ENCODE data around the gene DNAJC4. TPM values are rescaled to one million over a fixed set of nuclear protein-coding genes. Genes with fewer than 3 reads are reported as not detected.

Gene DNAJC4
- total and polyA plus RNA-seq, 9 of the 15 experiments (the other 6 are each of a cell fraction or from before 2014, with no cell fraction given), result 4.0 to 32.6 (median 19.9) TPM

- no peak for TF ChIP-seq CBX8 (IDR thresholded peaks at IDR 0.05; ENCODE audit: borderline replicate concordance, extremely low read depth, low read depth, low read length, poor library complexity, severe bottlenecking)
- TF ChIP-seq FOXJ2 (tag; IDR thresholded peaks at IDR 0.05), result no peak
- TF ChIP-seq TRIM24 (IDR thresholded peaks at IDR 0.05), result no peak
- no peak for TF ChIP-seq ZNF764 (CRISPR knock-in tag; IDR thresholded peaks at IDR 0.05; ENCODE audit: low read depth)
- TF ChIP-seq NFXL1 (CRISPR knock-in tag; IDR thresholded peaks at IDR 0.05), result no peak
- TF ChIP-seq SLC30A9 (CRISPR knock-in tag; IDR thresholded peaks at IDR 0.05), result no peak
- TF ChIP-seq NCOA1 (IDR thresholded peaks at IDR 0.05; ENCODE audit: low read depth), result no peak
- peak; percentile 22; the same call in 1 of the 2 replicates for TF ChIP-seq FOXK1 (CRISPR knock-in tag; IDR thresholded peaks at IDR 0.05; ENCODE audit: borderline replicate concordance)
- TF ChIP-seq PTRF (tag; IDR thresholded peaks at IDR 0.05), result no peak
- no peak for TF ChIP-seq RUNX1 (IDR thresholded peaks at IDR 0.05; ENCODE audit: low read depth)
- TF ChIP-seq ZNF778 (CRISPR knock-in tag; IDR thresholded peaks at IDR 0.05), result no peak
- no peak for TF ChIP-seq CREBBP (IDR thresholded peaks at IDR 0.05; ENCODE audit: low read depth, low read length)
- no peak for TF ChIP-seq ZBTB8A (IDR thresholded peaks at IDR 0.05; ENCODE audit: partially characterized antibody)
- no peak for TF ChIP-seq TEAD2 (tag; IDR thresholded peaks at IDR 0.05)
- TF ChIP-seq DIDO1 (tag; IDR thresholded peaks at IDR 0.05; ENCODE audit: low read depth), result no peak
- no peak for TF ChIP-seq CEBPZ (IDR thresholded peaks at IDR 0.05; ENCODE audit: borderline replicate concordance, low read depth, low read length)
- 0 out of 2 replicates have a peak, but pooled peaks have one; percentile 71 for TF ChIP-seq ZBED1 (IDR thresholded peaks at IDR 0.05)
- TF ChIP-seq HIVEP1 (CRISPR knock-in tag; IDR thresholded peaks at IDR 0.05), result peak; percentile 88; the same call in 1 of the 2 replicates
- peak; percentile 100 for TF ChIP-seq RBFOX2 (IDR thresholded peaks at IDR 0.05; ENCODE audit: low read depth, low read length)
- TF ChIP-seq ATF2 (CRISPR knock-in tag; IDR thresholded peaks at IDR 0.05), result no peak
- no peak for TF ChIP-seq ZNF316 (IDR thresholded peaks at IDR 0.05)
- TF ChIP-seq ZNF184 (CRISPR knock-in tag; IDR thresholded peaks at IDR 0.05), result no peak
- no peak for TF ChIP-seq ZBTB26 (CRISPR knock-in tag; IDR thresholded peaks at IDR 0.05)
- TF ChIP-seq MITF (IDR thresholded peaks at IDR 0.05), result no peak
Observed at GRCh38 chr11:64185175-64185692, 45.1 kb upstream of the DNAJC4 start (continued).
